Activated B cell treated with CpG ODN at 0.5 μM for 24 hours (primary cell): ENCODE measurements around the gene DCP1B. TPM values are rescaled to one million over a fixed set of nuclear protein-coding genes. Genes with fewer than 3 reads are reported as not detected.

Experiments used
- ATAC-seq: fragments of 200-7000 bp; cut with Tn5 transposase; one replicate; pipeline ENCODE4 v1.10.0; 2021; ENCODE audit warnings: low read depth, mild to moderate bottlenecking, moderate library complexity
- CTCF ChIA-PET: fragments of 350-600 bp; sonication (Branson Sonifier 250); formaldehyde crosslinking; loops from one replicate; lab custom pipeline; 2021; ENCODE audit warnings: antibody characterized with exemption; lab: Charles Lee
- POLR2A ChIA-PET: fragments of 350-600 bp; sonication (Branson Sonifier 250); formaldehyde crosslinking; loops from one replicate; lab custom pipeline; 2021; ENCODE audit warnings: antibody characterized with exemption; lab: Charles Lee
- DNase-seq: peaks from one replicate; pipeline ENCODE4 v3.0.0; 2022
- H3K27ac Mint-ChIP-seq: one replicate; pipeline ENCODE4 v1.8.0; 2020; ENCODE audit warnings: mixed read lengths
- H3K27me3 Mint-ChIP-seq: one replicate; pipeline ENCODE4 v1.8.0; 2021; ENCODE audit warnings: mixed read lengths
- H3K36me3 Mint-ChIP-seq: one replicate; pipeline ENCODE4 v1.8.0; 2021; ENCODE audit warnings: low read depth, mixed read lengths
- H3K4me1 Mint-ChIP-seq: one replicate; pipeline ENCODE4 v1.8.0; 2021; ENCODE audit warnings: mixed read lengths
- H3K4me3 Mint-ChIP-seq: one replicate; pipeline ENCODE4 v1.8.0; 2020; ENCODE audit warnings: mild to moderate bottlenecking, mixed read lengths
- H3K9me3 Mint-ChIP-seq: one replicate; pipeline ENCODE4 v1.8.0; 2020; ENCODE audit warnings: mixed read lengths
- CTCF ChIP-seq: fragments of 200-600 bp; IDR thresholded peaks from one replicate; pipeline ENCODE4 v1.8.0; 2022; ENCODE audit warnings: antibody characterized with exemption, mild to moderate bottlenecking
- intact Hi-C: fragments of 100-400 bp; cut with micrococcal nuclease; formaldehyde crosslinking; loops from one replicate; pipeline ENCODE4 v1.15.1; 2024
- total RNA-seq: library from RNA; stranded (reverse); gene quantifications from 2 replicates; pipeline ENCODE4 v1.2.3, GENCODE V29; 2022

DCP1B gene
- total RNA-seq, 1 donor from 2014 or later = 14.7 TPM

- intact Hi-C loops = no loop called here
- Mint-ChIP-seq H3K27me3 (peaks cover 9% of the 10 kb centered on the region), H3K27ac (no peak overlapping the region), H3K36me3 (no peaks in the 10 kb centered on the region), H3K4me1 (peaks cover 41% of the 10 kb centered on the region), H3K9me3 (no peaks in the 10 kb centered on the region), H3K4me3 (peak overlapping the region; percentile 1)
- POLR2A ChIA-PET = interaction anchor here (1.4 to 1.8 kb wide), 2 partner anchors 17 to 23 kb away, joined by 4 to 5 read pairs; no protein-coding TSS in a partner anchor
- DNase-seq = no peak
- ATAC-seq = no peak
- no peak for TF ChIP-seq CTCF
- CTCF ChIA-PET = no interaction called here
These were observed 87.7 kb downstream of the DCP1B start for GRCh38 chr12:1916371-1917171.

GRCh38 chr12:1915082-1915968 lies 88.9 kb downstream of the DCP1B start:
- DNase-seq (no peak), ATAC-seq (peak; percentile 25)
- no peaks in the 10 kb centered on the region for H3K9me3 Mint-ChIP-seq
- H3K4me3 Mint-ChIP-seq = no peak overlapping the region
- CTCF ChIA-PET = interaction anchor here (0.8 kb wide), 1 partner anchor 25 kb away, joined by 4 read pairs; no protein-coding TSS in a partner anchor
- H3K27ac Mint-ChIP-seq = no peak overlapping the region
- no peaks in the 10 kb centered on the region for H3K36me3 Mint-ChIP-seq
- no peak for TF ChIP-seq CTCF
- intact Hi-C loops = no loop called here
- POLR2A ChIA-PET = no interaction called here
- peaks cover 9% of the 10 kb centered on the region for H3K27me3 Mint-ChIP-seq
- peaks cover 32% of the 10 kb centered on the region for H3K4me1 Mint-ChIP-seq

DNA sequence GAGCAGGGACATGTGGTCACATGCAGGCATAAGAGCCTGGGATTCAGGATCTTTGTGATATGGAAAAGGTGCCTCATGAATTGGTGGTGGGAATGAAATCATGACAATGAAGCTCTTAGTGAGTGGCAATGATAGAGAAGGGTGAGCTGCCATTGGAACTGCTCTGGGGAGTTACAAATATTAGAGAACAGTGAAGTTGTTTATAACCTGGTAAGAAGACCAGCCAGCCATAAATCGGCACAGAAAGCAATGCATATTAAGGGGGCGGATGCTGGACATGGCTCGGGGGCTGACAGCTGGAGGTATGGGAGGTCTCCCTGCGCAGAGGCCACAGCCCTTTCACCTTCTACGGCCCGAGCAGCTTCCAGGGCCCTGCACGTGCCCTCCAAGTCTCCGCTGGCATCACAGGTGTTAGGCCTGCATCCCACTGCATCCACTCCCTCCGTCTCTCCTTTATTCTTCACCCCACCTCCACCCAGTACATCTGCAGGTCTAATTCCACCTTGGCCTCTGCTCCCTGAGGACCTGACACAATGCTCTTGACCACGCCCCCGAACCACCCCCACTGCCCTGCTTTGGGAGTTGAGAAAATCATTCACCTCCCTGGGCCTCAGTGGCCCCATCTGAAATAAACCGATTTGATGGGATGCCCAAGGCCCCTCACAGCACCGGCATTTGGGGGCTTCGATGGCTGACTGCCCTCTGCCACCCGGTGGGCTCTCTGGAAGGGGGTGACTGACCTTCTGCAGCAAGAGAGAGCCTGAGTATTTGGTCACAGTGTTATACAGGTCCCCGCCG lies 89.9 kb downstream of the DCP1B start:
- no peak for ATAC-seq
- H3K27me3 Mint-ChIP-seq = peaks cover 13% of the 10 kb centered on the region
- POLR2A ChIA-PET = interaction anchor here (1.1 kb wide), 1 partner anchor 10 kb away, joined by 3 read pairs; no protein-coding TSS in a partner anchor
- CTCF ChIA-PET = interaction anchor here (1.3 kb wide), 1 partner anchor 26 kb away, joined by 4 read pairs; no protein-coding TSS in a partner anchor
- H3K36me3 Mint-ChIP-seq = no peaks in the 10 kb centered on the region
- intact Hi-C loops = no loop called here
- H3K4me1 Mint-ChIP-seq = peaks cover 29% of the 10 kb centered on the region
- no peaks in the 10 kb centered on the region for H3K9me3 Mint-ChIP-seq
- no peak overlapping the region for H3K4me3 Mint-ChIP-seq
- no peak for TF ChIP-seq CTCF
- no peak for DNase-seq
- no peak overlapping the region for H3K27ac Mint-ChIP-seq

GRCh38 chr12:1913377-1914113 lies 90.7 kb downstream of the DCP1B start:
- POLR2A ChIA-PET = interaction anchor here (1.1 kb wide), 1 partner anchor 10 kb away, joined by 3 read pairs; no protein-coding TSS in a partner anchor
- Mint-ChIP-seq H3K4me1 (peaks cover 23% of the 10 kb centered on the region), H3K9me3 (no peaks in the 10 kb centered on the region), H3K27me3 (peaks cover 15% of the 10 kb centered on the region), H3K4me3 (no peak overlapping the region), H3K27ac (no peak overlapping the region), H3K36me3 (no peaks in the 10 kb centered on the region)
- no peak for TF ChIP-seq CTCF
- intact Hi-C loops = no loop called here
- ATAC-seq (no peak), DNase-seq (no peak)
- CTCF ChIA-PET = interaction anchor here (1.3 kb wide), 1 partner anchor 27 kb away, joined by 4 read pairs; no protein-coding TSS in a partner anchor
